GM12878 (cell line): ENCODE data around the gene LAIR1. TPM values are rescaled to one million over a fixed set of nuclear protein-coding genes. Genes with fewer than 3 reads are reported as not detected.

ENCODE experiments used
- ATAC-seq: fragments of 200-7000 bp; cut with Tn5 transposase; 3 replicates; pipeline ENCODE4 v1.9.1; 2020; ENCODE audit warnings: mild to moderate bottlenecking, moderate library complexity
- BruUV-seq: library from RNA; stranded (reverse); fragments of 400-500 nt; replicated peaks from 2 replicates; lab custom pipeline; 2021; lab: Mats Ljungman, UMichigan
- CTCF ChIA-PET: fragments of 300-600 bp; sonication (Branson Sonifier 250); formaldehyde crosslinking; extraction: SDS; loops from one replicate; lab custom pipeline; 2021; ENCODE audit warnings: inconsistent platforms; lab: Yijun Ruan, JAX
- POLR2A ChIA-PET: fragments of 350-600 bp; formaldehyde crosslinking; extraction: SDS; loops from one replicate; lab custom pipeline; 2021; ENCODE audit warnings: inconsistent platforms; lab: Charles Lee
- RAD21 ChIA-PET: fragments of 300-600 bp; sonication (Branson Sonifier 250); formaldehyde crosslinking; loops from one replicate; lab custom pipeline; 2023; ENCODE audit warnings: antibody characterized with exemption; ENCODE audit not compliant: unreplicated experiment; lab: Charles Lee
- SMC1A ChIA-PET: fragments of 300-600 bp; sonication (Branson Sonifier 250); formaldehyde crosslinking; loops from one replicate; lab custom pipeline; 2023; ENCODE audit not compliant: unreplicated experiment, uncharacterized antibody; lab: Charles Lee
- DNase-seq: peaks from one replicate; pipeline ENCODE4 v3.0.0-alpha.2; 2011; ENCODE audit warnings: low read depth, low spot score
- FAIRE-seq: peaks from 3 replicates; lab custom pipeline; 2011; peaks lifted over from hg19 to GRCh38; lab: Jason Lieb, UNC
- H2AFZ ChIP-seq: 2 replicates; pipeline ENCODE4 v1.6.0; 2011; ENCODE audit warnings: low read depth, low read length, control low read depth; ENCODE audit not compliant: control insufficient read depth
- H3K27ac ChIP-seq: 2 replicates; pipeline ENCODE4 v1.5.1; 2011; ENCODE audit warnings: control low read depth; ENCODE audit not compliant: control insufficient read depth, insufficient read depth
- H3K27me3 ChIP-seq, 2 experiments: replicated peaks in 1 of 2; 2 replicates each; pipeline versions ENCODE4 v1.6.0 to v1.6.1; 2011; ENCODE audit warnings: low read length in 1 of 2; ENCODE audit not compliant: control insufficient read depth in 2 of 2, insufficient read depth in 2 of 2
- H3K36me3 ChIP-seq, 2 experiments: 2 replicates each; pipeline ENCODE4 v1.5.1; 2011; ENCODE audit warnings: low read length in 1 of 2; ENCODE audit not compliant: control insufficient read depth in 2 of 2, insufficient read depth in 2 of 2
- H3K4me1 ChIP-seq: 2 replicates; pipeline ENCODE4 v1.6.1; 2011; ENCODE audit warnings: mild to moderate bottlenecking, low read length, moderate library complexity, mixed read lengths; ENCODE audit not compliant: control insufficient read depth, insufficient read depth
- H3K4me2 ChIP-seq: 2 replicates; pipeline ENCODE4 v1.6.0; 2011; ENCODE audit warnings: control low read depth; ENCODE audit not compliant: control insufficient read depth, insufficient read depth
- H3K4me3 ChIP-seq: fragments of 200-600 bp; sonication (generic); 2 replicates; pipeline ENCODE4 v1.5.1; 2016
- H3K79me2 ChIP-seq: 2 replicates; pipeline ENCODE4 v1.6.0; 2011; ENCODE audit warnings: low read length; ENCODE audit not compliant: control insufficient read depth, insufficient read depth
- H3K9ac ChIP-seq: 2 replicates; pipeline ENCODE4 v1.8.0; 2011; ENCODE audit warnings: low read length, control low read depth, mixed read lengths; ENCODE audit not compliant: control insufficient read depth, insufficient read depth
- H3K9me3 ChIP-seq: replicated peaks from 3 replicates; pipeline ENCODE4 v1.5.1; 2011; ENCODE audit warnings: mild to moderate bottlenecking, low read length; ENCODE audit not compliant: control insufficient read depth, insufficient read depth
- H4K20me1 ChIP-seq: 2 replicates; pipeline ENCODE4 v1.6.0; 2011; ENCODE audit not compliant: control insufficient read depth, insufficient read depth
- BCL11A ChIP-seq: IDR thresholded peaks from 2 replicates; pipeline ENCODE4 v1.6.1; 2011; ENCODE audit warnings: low read depth, low read length
- BCLAF1 ChIP-seq: fragments of 450-650 bp; IDR thresholded peaks from 2 replicates; pipeline ENCODE4 v1.6.1; 2017; ENCODE audit warnings: antibody characterized with exemption, mild to moderate bottlenecking, moderate library complexity
- MLLT1 ChIP-seq: fragments of 450-650 bp; IDR thresholded peaks from 2 replicates; pipeline ENCODE4 v1.6.1; 2016; ENCODE audit warnings: mild to moderate bottlenecking
- MYC ChIP-seq: IDR thresholded peaks from 2 replicates; pipeline ENCODE4 v1.6.1; 2011; ENCODE audit warnings: mild to moderate bottlenecking, low read length, moderate library complexity, inconsistent platforms; ENCODE audit not compliant: insufficient read depth, insufficient replicate concordance, insufficient read length, severe bottlenecking
- SIX5 ChIP-seq: IDR thresholded peaks from 2 replicates; pipeline ENCODE4 v1.6.1; 2011; ENCODE audit warnings: mild to moderate bottlenecking, low read depth, low read length, moderate library complexity; ENCODE audit not compliant: severe bottlenecking
- SREBF1 ChIP-seq: IDR thresholded peaks from 2 replicates; pipeline ENCODE4 v1.6.1; 2012; ENCODE audit warnings: mild to moderate bottlenecking, low read length
- SUPT20H ChIP-seq: IDR thresholded peaks from 2 replicates; pipeline ENCODE4 v1.6.1; 2011; ENCODE audit warnings: low read depth, mild to moderate bottlenecking, low read length, moderate library complexity, borderline replicate concordance; ENCODE audit not compliant: control insufficient read depth
- TBL1XR1 ChIP-seq: IDR thresholded peaks from 2 replicates; pipeline ENCODE4 v1.6.1; 2012; ENCODE audit warnings: low read depth, low read length, improper control_type of control experiment
- TCF12 ChIP-seq: IDR thresholded peaks from 2 replicates; pipeline ENCODE4 v1.6.1; 2011; ENCODE audit warnings: low read depth, mild to moderate bottlenecking, low read length
- ZBTB33 ChIP-seq: fragments of 450-650 bp; IDR thresholded peaks from 2 replicates; pipeline ENCODE4 v1.6.1; 2017; ENCODE audit warnings: mild to moderate bottlenecking
- ZBTB40 ChIP-seq: fragments of 450-650 bp; IDR thresholded peaks from 2 replicates; pipeline ENCODE4 v1.6.1; 2016; ENCODE audit warnings: mild to moderate bottlenecking, moderate library complexity, borderline replicate concordance
- WGBS: methylation state at CpG from one replicate; pipeline ENCODE4 v1.1.6; 2016; ENCODE audit warnings: low lambda C conversion rate; ENCODE audit not compliant: insufficient replicate concordance, insufficient coverage; ENCODE audit errors: missing lambda C conversion rate; 5-methylcytosine and 5-hydroxymethylcytosine counted together
- in situ Hi-C: fragments of 300-500 bp; cut with MboI; formaldehyde crosslinking; loops from 9 replicates; pipeline ENCODE4 v1.14.3; 2018; ENCODE audit warnings: mixed read lengths
- intact Hi-C: fragments of 100-400 bp; cut with micrococcal nuclease; formaldehyde crosslinking; loops from one replicate; pipeline ENCODE4 v1.14.2; 2022; ENCODE audit not compliant: unreplicated experiment
- polyA plus RNA-seq, 11 experiments: library from polyadenylated mRNA; depleted of rRNA in 4 of 11; unstranded in 6 of 11; stranded (reverse) in 5 of 11; fragments of >200 nt; fragmentation: Nextera tagmentation in 4 of 11; fragmentation: Illumina TruSeq in 1 of 11; extraction: Ambion mirVana in 4 of 11; extraction: Trizol in 1 of 11; gene quantifications; 1 replicate in 1 of 11; 2 replicates in 10 of 11; pipeline versions ENCODE4 v1.2.1 to v1.2.3, GENCODE V29; 2011 to 2016; ENCODE audit warnings: inconsistent platforms in 2 of 11, missing spikeins in 2 of 11, low read depth in 1 of 11
- total RNA-seq, 4 experiments: library from RNA; depleted of rRNA in 3 of 4; stranded (reverse); fragments of >200 nt in 3 of 4; fragmentation: Illumina TruSeq in 1 of 4; extraction: Trizol in 1 of 4; gene quantifications; 2 replicates each; pipeline versions ENCODE4 v1.2.1 to v1.2.3, GENCODE V29; 2013 to 2021

LAIR1 gene
- total and polyA plus RNA-seq, 10 of the 15 experiments (the other 5 are each of a cell fraction or from before 2014, with no cell fraction given) = 8.6 to 58.2 (median 35.3) TPM

- BruUV-seq = no TSS peak
- H3K4me3 ChIP-seq = no peak overlapping the region
- ChIA-PET POLR2A (interaction anchor here (0.6 to 0.9 kb wide), 2 partner anchors 22 to 46 kb away, joined by 3 to 4 read pairs; no protein-coding TSS in a partner anchor), CTCF (interaction anchor here (0.7 to 6.7 kb wide), 42 partner anchors 11 to 1564 kb away, joined by 3 to 205 read pairs (median 5); partner anchors contain the start of genes CNOT3, LAIR1, LENG8 and LILRA5), RAD21 (interaction anchor here (0.8 to 5.7 kb wide), 11 partner anchors 19 to 254 kb away, joined by 3 to 94 read pairs (median 9); partner anchors contain the start of genes CNOT3, LAIR1 and MBOAT7), SMC1A (interaction anchor here (0.8 to 7.4 kb wide), 29 partner anchors 12 to 232 kb away, joined by 3 to 116 read pairs (median 4); partner anchors contain the start of genes LAIR1, LENG1, LENG9 and TMC4)
- FAIRE-seq (peak; percentile 72), DNase-seq (no peak), ATAC-seq (peak; percentile 31)
- no peak overlapping the region for H3K27ac ChIP-seq
- H2AFZ ChIP-seq = no peak overlapping the region
- intact Hi-C loops = loop anchor here (1.0 to 2.0 kb wide), 2 partner anchors 66 to 160 kb away; no protein-coding TSS in a partner anchor
- H3K36me3 ChIP-seq = no peaks in the 10 kb centered on the region
- 43% methylated on average over 7 of the region's 7 CpGs for WGBS
- peaks cover 9% of the 10 kb centered on the region for H3K4me1 ChIP-seq
- H3K79me2 ChIP-seq = no peaks in the 10 kb centered on the region
- no peaks in the 10 kb centered on the region for H3K27me3 ChIP-seq
- H3K4me2 ChIP-seq = no peak overlapping the region
- no peaks in the 10 kb centered on the region for H4K20me1 ChIP-seq
- H3K9me3 ChIP-seq = no peaks in the 10 kb centered on the region
- no peak overlapping the region for H3K9ac ChIP-seq
- in situ Hi-C loops = loop anchor here (5.0 kb wide), 1 partner anchor 64 kb away; no protein-coding TSS in a partner anchor
- TF ChIP-seq BCL11A (no peak), SIX5 (no peak), MLLT1 (0 out of 2 replicates have a peak, but pooled peaks have one; percentile 39), ZBTB33 (no peak), TBL1XR1 (no peak), SREBF1 (no peak), BCLAF1 (no peak), ZBTB40 (no peak), MYC (no peak), SUPT20H (no peak), TCF12 (no peak)
Measured at GRCh38 chr19:54390942-54391577, 26.3 kb upstream of the LAIR1 start.
